Epithelial cell of prostate (primary cell): ENCODE measurements around the gene LRRC8D.

ENCODE experiments used
- DNase-seq: peaks from one replicate; pipeline ENCODE4 v3.0.0-alpha.2; 2011; ENCODE audit warnings: low read depth, low spot score
- H3K27ac ChIP-seq: fragments of 450-650 bp; 2 replicates; pipeline ENCODE4 v1.5.1; 2017; ENCODE audit warnings: mild to moderate bottlenecking

Gene LRRC8D

DNA sequence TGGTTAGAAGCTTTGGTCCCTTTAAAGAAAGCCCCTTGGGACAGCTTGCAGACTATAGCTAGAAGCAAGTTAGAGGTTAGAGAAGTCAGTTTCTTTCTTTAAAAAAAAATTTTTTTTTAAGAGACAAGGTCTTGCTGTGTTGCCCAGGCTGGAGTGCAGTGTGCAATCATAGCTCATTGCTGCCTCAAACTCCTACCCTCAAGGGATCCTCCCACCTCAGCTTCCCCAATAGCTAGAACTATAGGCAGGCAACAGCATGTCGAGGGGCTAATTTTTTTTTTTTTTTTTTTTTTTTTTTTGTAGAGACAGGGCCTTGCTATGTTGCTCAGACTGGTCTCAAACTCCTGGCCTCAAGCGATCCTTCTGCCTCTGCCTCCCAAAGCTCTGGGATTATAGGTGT lies 129.9 kb downstream of the LRRC8D start:
- H3K27ac ChIP-seq = no peak overlapping the region
- no peak for DNase-seq

DNA sequence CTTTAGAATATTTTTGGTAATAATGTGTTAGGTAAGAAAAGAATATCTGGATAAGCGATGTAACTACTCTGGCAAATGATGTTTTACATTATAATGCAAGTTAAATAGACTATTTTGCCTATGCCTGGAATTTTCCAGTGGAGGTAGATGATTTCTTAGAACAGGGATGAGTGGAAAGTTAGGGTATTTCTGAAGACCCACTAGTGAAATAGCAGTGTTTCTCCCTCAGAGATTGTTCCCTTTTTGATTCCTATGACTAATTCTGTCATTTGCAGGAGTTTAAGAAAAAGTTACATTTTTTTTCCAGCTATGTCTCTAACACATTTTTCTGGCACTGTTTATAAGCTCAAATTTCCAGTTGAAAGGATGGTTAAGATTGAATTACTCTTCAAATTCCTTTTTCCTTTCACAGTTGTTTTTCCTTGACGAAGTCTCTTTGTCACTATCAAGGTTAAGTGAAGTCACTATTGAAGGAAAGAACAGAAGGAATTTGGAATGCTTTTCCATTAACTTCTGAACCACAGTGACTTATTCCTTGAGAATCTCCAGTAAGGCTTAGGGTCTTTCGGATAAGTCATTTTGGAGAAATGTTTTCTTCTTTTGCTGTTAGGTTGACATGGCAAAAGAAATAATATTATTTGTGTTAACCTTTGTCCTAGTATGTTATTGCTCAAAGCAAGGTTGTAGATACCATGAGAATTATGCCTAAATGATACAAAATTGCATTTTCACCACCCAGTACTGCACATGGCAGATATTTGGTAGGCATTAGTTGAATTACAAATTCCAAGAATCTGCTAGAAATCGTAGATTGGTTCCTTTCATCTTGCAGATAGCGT lies 131.2 kb downstream of the LRRC8D start:
- peak overlapping the region; percentile 76 for H3K27ac ChIP-seq
- DNase-seq = no peak

- peak overlapping the region; percentile 76 for H3K27ac ChIP-seq
- no peak for DNase-seq
Observed at GRCh38 chr1:89952605-89953130, 131.8 kb downstream of the LRRC8D start.

- H3K27ac ChIP-seq = peak overlapping the region; percentile 76
- DNase-seq = peak; percentile 82
Observed at GRCh38 chr1:89953131-89953626, 132.3 kb downstream of the LRRC8D start.

GRCh38 chr1:89953929-89954328 lies 133.1 kb downstream of the LRRC8D start:
- no peak for DNase-seq
- peak overlapping the region; percentile 76 for H3K27ac ChIP-seq

DNA sequence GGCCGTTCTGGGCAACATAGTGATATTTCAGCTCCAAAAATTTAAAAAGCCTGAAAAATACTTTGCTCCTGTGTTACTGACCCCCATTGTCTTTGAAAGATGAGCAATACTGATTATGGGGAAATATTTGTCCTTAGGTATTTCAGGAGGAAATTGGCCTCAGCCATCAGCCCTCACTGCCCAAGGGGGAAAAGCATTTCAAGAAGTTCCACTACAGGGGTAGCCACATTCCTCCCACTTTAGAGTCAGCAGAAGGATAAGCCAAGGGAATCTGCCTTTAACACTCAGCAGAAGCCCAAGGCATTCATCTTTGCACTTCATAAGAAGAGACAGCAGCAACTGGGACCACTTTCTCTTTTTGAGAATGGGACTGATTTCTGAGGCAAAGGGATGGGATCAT lies 133.6 kb downstream of the LRRC8D start:
- no peak for DNase-seq
- peak overlapping the region; percentile 76 for H3K27ac ChIP-seq

- DNase-seq = no peak
- H3K27ac ChIP-seq = no peak overlapping the region
Observed at GRCh38 chr1:89955311-89956205, 134.7 kb downstream of the LRRC8D start.

DNA sequence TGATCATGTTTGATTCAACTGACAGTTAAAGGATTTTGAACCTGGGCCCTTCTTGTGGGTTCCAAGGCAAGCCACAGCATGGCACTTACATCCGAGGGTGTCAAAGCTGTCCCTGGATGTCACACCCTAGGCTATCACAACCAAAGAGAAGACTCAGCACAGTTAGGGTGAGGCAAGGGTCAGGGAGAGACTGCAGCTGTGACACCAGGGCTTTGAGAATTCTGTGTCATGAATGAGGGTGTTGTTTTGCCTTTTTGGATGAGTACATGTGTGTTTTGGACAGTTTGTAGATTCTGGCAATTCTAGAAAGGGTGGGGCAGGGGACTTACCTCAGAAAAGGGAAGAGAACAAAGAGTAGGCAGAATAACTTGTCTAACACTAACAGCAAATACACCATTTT lies 136.3 kb downstream of the LRRC8D start:
- no peak overlapping the region for H3K27ac ChIP-seq
- no peak for DNase-seq

DNA sequence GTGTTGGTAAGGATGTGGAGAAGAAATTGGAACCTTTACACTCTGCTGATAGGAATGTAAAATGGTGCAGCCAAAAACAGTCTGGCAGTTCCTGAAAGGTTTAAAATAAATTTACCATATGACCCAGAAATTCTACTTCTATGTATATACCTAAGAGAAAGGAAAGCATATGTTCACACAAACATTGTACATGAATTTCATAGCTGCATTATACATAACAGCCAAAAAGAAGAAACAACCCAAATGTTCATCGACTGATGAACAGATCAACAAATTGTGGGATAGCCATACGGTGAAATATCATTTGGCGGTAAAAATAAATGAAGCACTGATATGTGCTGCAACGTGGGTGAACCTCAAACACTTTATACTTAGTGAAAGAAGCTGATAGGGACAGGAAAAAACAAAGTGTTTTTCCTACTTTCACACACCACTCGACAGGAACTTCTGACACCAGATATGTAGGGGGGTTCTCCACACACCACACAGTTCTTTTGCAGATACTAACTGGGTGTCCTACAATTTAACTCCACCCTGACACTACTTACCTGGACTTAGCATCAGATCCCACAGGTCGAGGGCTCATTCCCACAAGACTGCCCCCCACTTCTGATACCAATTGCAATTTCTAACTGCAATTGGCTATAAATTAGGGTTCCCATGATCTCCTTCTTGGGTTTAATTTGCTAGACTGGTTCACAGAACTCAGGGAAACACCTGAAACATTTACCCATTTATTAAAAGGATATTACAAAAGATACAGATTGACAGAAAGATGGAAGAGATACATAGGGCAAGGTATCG lies 138.2 kb downstream of the LRRC8D start:
- no peak for DNase-seq
- no peak overlapping the region for H3K27ac ChIP-seq

DNA sequence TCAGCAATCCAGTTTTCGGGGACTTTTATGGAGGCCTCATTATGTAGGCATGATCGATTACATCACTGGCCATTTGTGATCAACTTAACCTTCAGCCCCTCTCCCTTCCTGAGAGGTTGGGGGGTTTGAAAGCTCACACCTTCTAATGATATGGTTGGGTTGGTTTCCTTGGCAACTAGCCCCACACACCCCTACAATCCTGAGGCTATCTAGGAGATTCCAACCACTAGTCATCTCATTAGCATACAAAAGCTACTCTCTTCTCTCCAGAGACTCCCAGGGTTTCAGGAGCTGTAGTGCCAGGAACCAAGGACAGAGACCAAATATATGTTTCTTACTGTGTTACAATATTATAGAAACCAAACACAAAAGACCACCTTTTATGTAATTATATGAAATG lies 138.9 kb downstream of the LRRC8D start:
- DNase-seq = no peak
- H3K27ac ChIP-seq = no peak overlapping the region

DNA sequence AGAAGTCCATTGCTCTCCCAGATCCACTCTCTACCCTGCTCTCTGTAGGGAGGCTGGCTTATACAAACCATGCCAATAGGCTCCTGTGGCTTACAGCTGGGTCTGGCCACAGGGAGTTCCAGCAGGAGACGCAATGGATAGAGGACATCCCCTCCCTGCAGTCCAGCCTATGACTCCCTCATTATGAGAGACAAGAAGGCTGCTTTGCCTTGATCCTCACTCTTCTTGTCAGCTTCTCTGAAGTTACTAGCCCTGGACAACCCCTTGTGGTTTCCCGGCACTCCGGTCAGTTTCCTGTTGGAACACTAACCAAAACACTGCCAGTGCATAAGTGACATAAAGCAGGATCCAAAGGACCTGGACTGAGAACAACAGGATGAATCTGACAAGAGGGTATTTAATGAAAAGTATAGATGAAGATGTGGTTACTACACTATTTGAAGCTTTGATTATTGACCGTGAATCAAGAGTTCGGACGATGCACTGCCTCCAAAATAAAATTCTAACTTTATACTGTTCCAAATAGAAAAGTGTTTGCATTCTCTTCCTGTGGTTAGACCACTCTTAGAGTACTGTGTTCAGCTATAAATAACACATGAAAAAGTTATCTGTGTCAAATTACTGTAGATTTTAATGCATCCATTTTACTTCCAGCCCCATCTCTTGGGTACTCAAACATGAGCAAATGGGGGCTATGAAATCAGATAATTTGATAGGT lies 141.4 kb downstream of the LRRC8D start:
- no peak overlapping the region for H3K27ac ChIP-seq

GRCh38 chr1:89962742-89963075 lies 141.9 kb downstream of the LRRC8D start:
- no peak overlapping the region for H3K27ac ChIP-seq
- DNase-seq = no peak

More for the DNA sequence above, 141.4 kb downstream of the LRRC8D start:
- DNase-seq = no peak

- H3K27ac ChIP-seq = no peak overlapping the region
- DNase-seq = no peak
Observed at GRCh38 chr1:89965193-89965768, 144.4 kb downstream of the LRRC8D start.

GRCh38 chr1:89966656-89967055 lies 145.8 kb downstream of the LRRC8D start:
- DNase-seq = no peak
- no peak overlapping the region for H3K27ac ChIP-seq

- H3K27ac ChIP-seq = peak overlapping the region; percentile 63
- DNase-seq = no peak
Observed at GRCh38 chr1:89971600-89971999, 150.8 kb downstream of the LRRC8D start.

- no peak for DNase-seq
- H3K27ac ChIP-seq = peak overlapping the region; percentile 63
Observed at GRCh38 chr1:89972024-89972423, 151.2 kb downstream of the LRRC8D start.

DNA sequence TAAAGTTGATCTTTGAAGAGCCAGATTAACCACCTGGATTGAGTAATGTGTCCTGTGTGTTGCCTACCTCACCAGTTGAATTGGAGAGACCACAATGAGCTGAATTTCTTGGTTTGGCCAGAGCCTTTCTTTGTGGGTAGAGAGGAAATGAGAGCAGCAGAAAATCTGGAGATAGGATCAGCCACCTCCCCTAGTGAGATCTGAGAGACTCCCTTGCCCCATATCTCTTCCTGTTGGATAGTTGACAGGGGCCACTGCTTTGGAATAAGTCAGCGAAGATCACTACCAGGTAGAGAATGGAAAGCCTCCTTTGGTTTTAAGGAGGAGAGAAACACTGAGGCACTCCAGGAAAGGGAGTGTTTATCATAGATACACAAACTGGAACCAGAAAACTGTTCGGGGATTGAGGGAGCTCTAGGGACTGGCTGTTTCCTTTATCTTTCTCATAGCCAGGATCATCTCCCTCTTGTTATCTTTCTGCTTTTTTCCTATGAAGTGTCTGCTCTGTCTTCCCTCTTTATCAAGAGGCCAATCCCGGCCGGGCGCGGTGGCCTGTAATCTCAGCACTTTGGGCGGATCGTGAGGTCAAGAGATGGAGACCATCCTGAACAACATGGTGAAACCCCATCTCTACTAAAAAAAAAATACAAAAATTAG lies 152.8 kb downstream of the LRRC8D start:
- no peak overlapping the region for H3K27ac ChIP-seq
- DNase-seq = no peak

- no peak overlapping the region for H3K27ac ChIP-seq
- DNase-seq = no peak
Observed at GRCh38 chr1:89974256-89974655, 153.4 kb downstream of the LRRC8D start.
